HG03175 (cell line): ENCODE data around the gene HMCES.
"Not testable (repeated sequence)": the region's sequence is repeated elsewhere in the genome, so short reads cannot be mapped to it uniquely, and the experiment has no call there.

ENCODE experiments used
- ATAC-seq: cut with Tn5 transposase; IDR thresholded peaks from one replicate; pipeline ENCODE4 v1.9.1; 2021; ENCODE audit warnings: mild to moderate bottlenecking, moderate library complexity; ENCODE audit not compliant: unreplicated experiment

The HMCES gene

DNA sequence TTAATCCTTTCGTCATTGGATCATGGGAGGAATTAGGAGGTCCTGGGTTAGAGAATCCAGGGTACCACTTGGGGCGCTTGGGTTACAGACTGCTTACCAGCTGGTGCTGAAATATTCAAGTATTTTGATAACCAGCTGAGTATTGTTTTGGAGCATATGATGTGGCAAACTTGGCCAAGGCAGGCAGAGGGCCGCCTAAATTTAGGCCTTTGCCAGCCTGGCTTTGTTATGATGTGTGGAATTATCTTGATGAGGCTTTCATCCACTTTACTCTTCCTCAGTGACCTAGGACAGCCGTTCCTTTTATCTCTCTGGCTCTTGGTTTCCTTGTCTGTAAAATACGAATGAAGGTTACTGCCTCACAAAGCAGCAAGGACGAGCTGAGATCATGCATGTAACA, 22.4 kb upstream of the HMCES start:
- ATAC-seq = no peak

DNA sequence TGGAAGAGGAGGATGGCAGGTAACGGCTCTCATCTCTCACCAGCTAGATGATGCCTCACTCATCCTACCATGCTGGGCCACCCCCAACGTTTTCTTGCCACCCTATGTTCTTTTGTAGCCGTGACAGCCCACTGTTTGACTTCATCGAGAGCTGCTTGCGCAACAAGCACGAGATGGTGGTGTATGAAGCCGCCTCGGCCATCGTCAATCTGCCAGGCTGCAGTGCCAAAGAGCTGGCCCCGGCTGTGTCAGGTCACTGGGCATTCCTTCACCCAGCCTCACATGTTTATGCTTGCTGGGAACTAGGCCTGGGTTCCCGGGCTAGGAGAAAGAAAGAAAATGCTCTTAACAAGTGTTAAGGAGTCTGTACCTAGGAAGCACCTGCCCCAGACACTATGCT, 21.1 kb upstream of the HMCES start:
- no peak for ATAC-seq

GRCh38 chr3:129259612-129260477, 18.8 kb upstream of the HMCES start:
- no peak for ATAC-seq

DNA sequence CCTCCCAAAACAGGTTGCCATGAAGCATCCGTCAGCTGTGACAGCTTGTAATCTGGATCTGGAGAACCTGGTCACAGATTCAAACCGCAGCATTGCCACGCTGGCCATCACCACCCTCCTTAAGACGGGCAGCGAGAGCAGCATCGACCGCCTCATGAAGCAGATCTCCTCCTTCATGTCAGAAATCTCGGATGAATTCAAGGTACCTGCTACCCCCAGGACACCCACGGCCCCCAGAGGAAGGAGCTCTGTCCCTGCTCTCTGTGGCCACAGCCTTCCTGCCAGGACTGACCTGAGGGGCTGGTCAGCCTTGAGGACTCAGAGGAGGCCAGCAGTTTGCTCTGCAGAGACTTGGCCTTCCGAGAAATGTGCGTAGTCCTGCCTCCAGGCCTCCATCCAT, 18.1 kb upstream of the HMCES start:
- no peak for ATAC-seq

DNA sequence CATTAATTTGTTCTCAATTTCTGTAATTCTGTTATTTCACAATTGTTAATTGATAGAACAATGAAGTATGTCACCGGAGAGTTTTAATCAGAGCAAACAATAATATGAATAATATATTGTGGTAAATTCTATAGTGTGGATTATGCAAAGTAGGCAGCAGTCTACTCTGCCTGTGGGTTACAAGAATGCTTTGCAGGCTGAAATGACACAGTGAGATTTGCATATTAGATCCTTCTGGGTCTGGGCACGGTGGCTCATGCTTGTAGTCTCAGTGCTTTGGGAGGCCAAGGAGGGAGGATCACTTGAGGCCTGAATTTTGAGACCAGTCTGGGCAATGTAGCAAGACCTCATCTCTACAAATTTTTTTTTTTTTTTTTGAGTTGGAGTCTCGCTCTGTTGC, 16.8 kb upstream of the HMCES start:
- no peak for ATAC-seq

GRCh38 chr3:129263161-129263910, 15.3 kb upstream of the HMCES start:
- no peak for ATAC-seq

- not testable (repeated sequence) for ATAC-seq
These were observed 13.7 kb upstream of the HMCES start for GRCh38 chr3:129264994-129265393.

GRCh38 chr3:129266651-129267050, 12.0 kb upstream of the HMCES start:
- ATAC-seq = no peak

GRCh38 chr3:129268396-129268795, 10.3 kb upstream of the HMCES start:
- no peak for ATAC-seq

DNA sequence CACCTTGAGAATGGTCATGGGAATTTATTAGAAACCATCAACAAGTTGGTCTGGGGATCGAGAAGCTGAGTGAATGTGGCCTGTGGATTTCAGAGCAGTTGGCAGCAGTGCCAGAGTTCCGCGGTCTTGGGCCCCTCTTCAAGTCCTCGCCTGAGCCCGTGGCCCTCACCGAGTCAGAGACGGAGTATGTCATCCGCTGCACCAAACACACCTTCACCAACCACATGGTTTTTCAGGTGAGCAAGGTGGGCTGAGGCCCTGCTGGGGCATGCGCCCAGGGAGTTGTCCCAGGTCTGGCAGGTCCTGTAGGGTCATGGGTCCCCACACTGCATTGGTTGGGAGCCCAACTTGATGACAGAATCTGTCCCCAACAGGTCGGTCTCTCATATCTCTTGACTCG, 7.0 kb upstream of the HMCES start:
- ATAC-seq = no peak

DNA sequence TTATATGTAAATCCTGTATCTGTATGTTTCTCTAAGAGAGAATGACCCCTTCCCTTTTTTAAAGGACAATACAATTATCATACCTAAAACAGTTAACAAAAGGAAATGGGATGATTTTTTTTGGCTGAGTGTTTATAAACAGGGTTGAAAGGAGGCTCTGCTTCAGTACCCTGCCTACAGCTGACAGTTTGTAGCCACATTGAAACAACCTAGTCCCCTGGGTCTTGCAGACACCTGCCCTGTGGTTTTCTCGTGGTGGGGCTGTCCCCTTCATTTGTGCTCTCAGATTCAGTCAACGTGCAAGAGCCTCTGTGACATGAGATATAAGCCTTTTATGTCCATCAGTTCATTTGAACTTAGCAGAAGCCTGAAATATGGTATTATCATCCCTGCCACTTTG, 2.3 kb upstream of the HMCES start:
- peak; percentile 86 for ATAC-seq

- ATAC-seq = no peak
These were observed 820 bp upstream of the HMCES start for GRCh38 chr3:129277829-129278271.

DNA sequence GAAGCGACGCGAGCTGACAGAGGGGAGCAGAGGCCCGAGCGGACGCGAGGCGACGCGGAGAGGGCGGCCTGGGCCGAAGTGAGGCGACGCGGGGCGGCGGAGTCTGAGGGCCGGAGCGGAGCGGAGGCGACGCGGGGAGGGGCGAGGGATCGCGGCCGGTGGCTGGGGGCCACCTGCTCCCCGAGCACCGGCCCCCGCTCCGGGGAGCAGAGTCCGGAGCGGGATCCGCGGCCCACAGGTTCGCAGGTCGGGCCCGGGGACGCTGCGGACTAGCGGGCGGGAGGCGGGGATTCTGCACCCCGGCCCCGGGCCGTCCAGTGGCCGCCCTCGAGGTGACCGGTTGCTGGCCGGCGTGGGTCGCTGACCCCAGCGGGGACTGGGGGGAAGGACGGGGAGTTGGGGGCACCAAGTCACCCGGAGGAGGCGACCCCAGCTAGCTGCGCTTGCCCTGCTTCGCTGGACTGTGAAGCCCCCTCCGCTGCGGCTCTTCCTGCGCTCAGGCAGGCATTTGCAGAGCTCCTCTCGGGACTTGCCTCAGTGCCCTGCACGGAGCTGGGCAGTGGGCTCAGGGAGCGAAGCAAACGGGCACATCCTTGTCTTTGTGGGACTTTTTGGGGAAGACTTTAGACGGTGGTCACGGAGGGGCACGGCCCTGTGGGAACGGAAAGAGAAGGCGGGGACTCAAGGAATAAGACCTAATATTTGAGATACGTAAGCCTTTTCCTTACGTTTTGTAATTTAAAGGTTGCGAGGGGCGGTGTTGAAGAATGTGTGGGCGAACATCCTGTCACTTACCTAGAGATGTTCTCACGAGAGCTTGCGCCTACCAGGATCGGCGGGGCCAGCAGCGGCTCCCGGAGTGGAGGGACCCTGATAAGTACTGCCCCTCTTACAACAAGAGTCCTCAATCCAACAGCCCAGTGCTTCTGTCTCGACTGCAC, 566 bp downstream of the HMCES start:
- ATAC-seq = no peak

- no peak for ATAC-seq
These were observed 1.5 kb downstream of the HMCES start for GRCh38 chr3:129280183-129280582.

GRCh38 chr3:129281726-129282125, 3.1 kb downstream of the HMCES start:
- ATAC-seq = no peak

DNA sequence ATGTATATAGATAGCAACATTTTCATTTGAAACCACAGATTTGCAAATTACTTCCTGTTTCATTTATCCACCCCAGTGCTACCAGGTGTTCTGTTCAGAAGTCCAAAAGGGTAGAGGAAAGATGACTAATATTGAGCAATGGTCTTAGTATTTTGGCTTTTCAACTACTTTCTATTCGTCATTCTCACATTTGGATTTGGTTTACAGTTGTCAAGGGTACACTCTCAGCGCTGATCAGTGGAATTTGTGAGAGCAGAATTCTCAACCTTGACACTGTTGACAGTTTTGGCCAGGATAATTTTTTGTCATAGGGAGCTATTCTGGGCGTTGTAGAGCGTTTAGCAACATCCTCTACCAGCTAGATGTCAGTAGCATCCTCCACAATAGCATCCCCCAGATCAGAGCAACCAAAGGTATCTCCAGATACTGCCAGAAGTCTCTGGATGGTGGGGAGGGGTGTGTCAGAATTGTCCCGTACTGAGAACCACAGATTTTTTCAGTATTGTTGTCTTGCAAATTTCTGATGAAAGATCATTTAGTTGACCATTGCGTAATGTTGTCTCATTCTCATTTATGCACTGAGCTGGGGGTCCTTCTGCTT, 4.2 kb downstream of the HMCES start:
- ATAC-seq = peak; percentile 75

DNA sequence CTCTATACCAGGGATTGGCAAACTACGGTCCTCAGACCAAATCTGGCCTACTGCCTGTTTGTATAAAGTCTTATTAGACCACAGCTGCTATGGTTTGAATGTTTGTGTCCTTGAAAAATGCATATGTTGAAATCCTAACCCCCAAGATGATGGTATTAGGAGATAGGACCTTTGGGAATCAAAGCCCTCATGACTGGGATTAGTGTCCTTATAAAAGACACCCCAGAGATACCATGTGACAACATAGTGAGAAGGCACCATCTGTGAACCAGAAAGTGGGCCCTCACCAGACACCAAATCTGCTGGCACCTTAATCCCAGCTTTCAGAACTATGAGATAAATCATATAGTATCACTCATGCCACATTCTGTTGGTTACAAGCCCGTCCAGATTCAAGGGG, 7.4 kb downstream of the HMCES start:
- ATAC-seq = no peak

- ATAC-seq = no peak
These were observed 9.8 kb downstream of the HMCES start for GRCh38 chr3:129288446-129288845.

GRCh38 chr3:129289201-129289921, 10.7 kb downstream of the HMCES start:
- ATAC-seq = no peak
